Globus pallidus (tissue), 1 donor: Measurements from ENCODE around the gene FAM43A.

Experiments
- DNase-seq: peaks from one replicate; pipeline ENCODE4 v3.0.0-alpha.2; 2015; ENCODE audit warnings: low spot score

The FAM43A gene

GRCh38 chr3:194675680-194676079 is 10.0 kb upstream of the FAM43A start:
- no peak for DNase-seq

DNA sequence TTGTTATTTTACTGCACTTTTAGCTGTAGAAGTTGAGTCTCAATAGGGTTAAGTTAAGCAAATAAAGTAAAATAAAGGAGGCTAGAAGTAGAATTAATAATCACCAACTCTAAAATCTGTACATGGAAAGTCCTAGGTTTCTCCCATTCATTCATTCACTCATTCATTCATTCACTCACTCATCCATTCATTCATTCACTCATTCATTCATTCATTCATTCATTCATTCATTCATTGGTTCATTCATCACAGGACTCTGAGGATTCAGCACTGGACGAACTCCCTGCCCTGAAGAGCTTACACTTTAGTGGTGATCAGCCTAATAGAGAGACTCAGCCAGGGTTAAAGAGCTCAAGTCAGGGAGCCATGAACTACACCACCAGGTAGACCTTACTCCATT is 9.2 kb upstream of the FAM43A start:
- no peak for DNase-seq

DNA sequence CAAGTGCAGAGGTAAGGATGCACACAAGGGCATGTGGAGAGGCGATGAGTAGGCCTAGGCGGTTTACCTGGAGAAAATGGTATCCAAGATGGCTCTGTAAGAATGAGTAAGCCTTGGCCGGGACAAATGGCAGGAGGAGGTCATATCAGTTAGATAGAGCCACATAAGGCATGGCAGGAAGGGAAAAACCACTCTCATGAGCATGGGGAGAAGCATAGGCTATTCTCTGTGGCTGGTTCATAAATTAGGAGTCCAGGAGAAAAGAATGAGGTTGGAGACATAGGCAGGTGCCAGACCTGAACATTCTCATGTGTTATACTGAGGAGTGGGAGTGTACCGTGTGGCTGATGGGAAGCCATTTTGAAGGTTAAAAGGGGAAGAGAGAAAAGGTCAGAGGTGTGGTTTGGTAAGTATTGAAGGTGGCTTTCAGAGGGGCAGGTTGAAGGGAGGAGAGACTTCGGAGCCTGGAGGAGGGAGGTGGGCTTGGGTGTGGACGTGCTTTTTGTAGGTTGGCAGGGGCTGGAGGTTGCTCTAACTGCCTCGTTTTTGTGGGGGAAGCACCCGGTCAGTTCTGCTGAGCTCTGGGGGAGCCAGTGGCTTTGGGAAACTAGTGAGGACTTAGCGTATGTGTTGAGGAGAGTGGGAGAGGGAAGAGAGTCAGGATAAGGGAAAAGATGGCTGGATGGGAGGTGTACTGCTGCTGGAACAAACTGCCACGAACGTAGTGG is 4.6 kb upstream of the FAM43A start:
- DNase-seq = no peak

GRCh38 chr3:194682189-194682693 is 3.4 kb upstream of the FAM43A start:
- no peak for DNase-seq

DNA sequence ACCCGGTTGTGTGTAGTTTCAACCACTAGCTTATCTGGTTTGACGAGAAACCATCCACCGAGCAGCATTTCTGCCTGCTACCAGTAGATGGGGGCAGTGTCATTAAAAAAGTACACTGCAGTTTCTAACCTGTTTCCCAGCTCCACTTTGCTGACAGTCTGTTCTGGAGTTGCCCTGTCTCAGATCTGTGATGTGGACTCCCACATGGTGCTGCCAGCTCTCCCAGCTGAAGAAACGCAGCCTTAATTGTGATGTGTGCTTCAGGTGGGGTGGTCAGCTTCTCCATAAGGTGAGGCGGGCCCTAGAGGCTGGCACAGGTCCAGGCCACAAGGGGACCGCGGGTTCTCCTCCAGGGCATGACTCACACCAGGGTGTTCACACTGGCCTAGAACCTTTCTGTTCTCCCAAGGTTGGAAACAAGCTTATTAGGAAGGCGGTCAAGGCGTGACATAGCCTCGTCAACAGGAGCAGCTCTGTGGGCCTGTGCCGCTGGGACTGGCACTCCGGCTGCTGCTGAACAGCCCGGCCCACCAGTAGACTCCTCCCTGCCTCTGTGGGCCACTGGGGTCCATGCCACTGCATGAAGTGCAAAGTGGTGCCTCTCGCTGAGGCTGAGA is 2.9 kb upstream of the FAM43A start:
- DNase-seq = peak; percentile 81

DNA sequence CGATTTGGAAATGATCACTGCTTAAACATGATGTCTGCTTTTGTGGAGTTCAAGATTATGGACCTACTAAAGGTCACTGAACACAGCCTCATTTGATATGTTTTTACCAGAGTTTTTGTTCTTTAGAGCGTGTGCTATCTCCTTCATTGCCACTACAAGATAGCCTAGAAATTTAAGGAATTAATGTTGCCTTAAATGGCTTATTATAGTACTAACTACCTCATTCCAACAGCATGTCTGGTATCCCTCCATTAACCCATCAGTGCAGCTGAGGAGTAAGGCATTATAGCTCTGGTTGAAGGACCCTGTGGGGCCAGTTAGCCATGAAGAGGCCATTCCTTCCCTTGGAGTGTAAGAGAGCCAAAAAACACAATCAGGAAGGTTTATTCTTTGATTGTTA is 2.3 kb upstream of the FAM43A start:
- no peak for DNase-seq

GRCh38 chr3:194685065-194685717 is 492 bp upstream of the FAM43A start:
- DNase-seq = no peak

DNA sequence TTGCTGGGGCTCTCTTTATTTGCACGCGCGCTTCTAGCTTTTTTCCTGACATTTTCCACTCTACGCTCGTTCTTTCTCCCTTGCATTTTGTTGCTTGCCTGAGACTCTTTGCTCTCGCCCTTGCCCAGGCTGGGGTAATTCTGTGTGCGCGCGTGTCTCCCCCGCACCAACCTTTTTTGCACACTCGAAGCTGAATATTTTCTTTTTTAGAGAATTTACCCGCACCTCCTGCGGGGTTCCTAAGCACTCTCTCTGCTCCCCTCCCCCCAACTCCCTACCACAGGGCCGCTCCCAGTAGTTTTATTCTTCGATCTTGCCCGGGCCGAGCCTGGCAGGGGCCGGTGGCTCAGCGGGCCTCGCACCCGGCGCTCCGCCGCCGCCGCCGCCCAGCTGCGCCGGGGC is 732 bp downstream of the FAM43A start:
- no peak for DNase-seq

- peak; percentile 33 for DNase-seq
These were observed 1.3 kb downstream of the FAM43A start for GRCh38 chr3:194686816-194687637.

DNA sequence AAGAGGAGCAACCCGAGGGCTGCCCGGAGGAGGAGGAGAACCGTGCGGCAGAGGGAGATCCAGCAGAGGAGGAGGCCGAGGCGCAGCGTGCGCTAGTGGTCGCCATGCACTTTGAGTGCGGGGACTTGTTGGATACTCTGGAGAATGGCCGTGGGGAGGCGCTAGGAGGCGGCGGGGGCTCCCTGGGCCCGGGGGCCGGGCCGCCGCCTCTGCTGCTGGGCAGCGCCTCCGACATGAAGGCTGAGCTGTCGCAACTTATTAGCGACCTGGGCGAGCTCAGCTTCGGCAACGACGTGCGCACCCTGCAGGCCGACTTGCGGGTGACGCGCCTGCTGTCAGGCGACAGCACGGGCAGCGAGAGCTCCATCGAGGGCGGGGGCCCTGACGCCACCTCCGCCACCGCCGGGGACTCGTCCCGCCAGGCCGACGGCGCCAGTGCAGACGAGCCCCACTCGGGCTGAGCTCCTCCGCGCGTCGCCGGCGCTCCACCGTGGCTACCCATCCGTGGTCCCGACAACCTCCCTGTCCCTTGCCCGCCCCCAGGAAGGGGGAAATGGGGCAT is 2.0 kb downstream of the FAM43A start:
- peak; percentile 19 for DNase-seq

DNA sequence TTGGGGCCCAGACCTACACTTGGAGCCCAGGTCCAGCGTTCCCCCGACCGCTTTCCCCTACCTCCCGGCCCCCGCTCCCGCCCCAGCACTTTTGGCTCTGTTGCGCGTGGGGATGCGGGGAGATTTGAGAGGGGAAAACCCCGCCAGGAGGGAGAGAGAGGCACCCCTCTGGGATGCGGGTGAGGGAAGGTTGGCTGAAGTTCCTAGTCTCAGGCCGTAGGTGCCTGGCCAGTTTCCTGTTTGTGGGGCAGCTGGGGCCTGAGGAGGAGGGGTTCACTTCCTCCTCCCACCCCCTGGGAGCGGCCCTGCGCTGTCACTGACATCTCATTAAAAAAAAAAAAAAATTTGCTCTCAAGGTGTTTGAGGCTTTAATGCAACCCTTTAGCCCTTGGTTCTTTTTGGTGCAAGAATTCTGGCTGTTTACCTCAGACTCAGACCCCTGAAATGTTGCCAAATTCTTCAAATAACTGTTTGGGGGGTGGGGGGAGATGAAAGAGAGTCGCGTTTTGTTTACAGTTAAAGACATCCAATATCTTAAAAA is 2.6 kb downstream of the FAM43A start:
- no peak for DNase-seq

- no peak for DNase-seq
These were observed 3.3 kb downstream of the FAM43A start for GRCh38 chr3:194688946-194689345.

DNA sequence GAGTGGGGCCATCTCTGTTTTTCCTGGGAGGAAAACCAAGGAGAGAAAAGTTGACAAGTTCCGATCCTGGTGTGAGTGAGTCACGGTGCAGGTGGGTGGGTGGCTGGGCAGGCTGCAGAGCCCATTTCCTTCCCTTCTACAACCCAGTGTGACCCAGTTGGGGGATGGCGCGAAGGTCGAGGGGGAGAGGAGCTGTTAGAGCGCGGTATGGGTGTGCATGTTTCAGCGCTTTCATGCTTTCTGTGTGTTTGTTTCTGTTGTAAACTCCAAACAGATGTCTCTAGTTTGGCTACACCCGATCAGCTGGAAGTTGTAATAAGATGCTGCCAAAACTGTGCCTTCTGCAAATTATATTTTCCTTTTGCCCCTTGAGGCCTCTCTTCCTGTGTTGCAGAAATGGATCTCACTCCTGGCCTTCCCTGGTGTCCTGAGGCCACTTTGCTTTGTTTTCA is 3.8 kb downstream of the FAM43A start:
- no peak for DNase-seq

DNA sequence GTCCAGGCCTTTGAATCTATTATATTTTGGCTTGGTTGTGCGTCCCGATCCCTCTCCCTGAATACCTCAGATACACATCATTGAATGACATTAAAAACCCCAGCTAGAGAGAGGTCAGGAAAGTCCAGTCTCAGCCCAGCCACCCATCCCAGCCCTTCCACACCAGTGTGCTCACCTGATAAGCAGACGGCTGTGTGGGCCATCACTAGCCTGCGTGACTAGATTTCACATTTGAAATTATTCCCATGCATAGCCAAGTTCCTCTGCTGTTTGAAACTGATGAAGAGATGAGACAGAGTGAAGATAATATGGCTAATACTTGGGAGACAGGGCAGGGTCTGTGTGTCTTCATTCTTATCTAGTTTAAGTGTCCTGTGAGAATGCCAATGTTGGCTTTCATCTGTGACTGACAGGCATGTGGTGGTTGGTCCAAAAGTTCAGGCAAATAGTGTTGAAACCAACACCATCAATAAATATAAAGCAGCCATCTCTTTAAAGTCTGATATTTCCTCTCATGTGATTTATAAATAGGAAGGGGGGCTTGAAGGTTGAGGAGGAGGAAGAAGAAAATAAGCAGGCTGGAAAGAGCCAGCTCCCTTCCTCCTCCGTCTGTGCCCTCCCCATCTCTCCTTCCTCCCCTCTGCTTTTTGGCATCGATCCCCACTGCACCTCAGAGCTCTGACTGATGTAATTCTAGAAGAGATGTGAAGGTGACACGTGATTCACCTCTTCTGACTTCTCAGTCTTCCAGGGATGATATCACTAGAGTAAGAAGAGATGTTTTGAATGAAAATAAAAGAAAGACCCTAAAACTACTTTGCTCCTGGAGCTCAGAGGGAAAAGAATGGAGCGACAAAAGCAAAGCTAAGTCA is 5.1 kb downstream of the FAM43A start:
- no peak for DNase-seq

GRCh38 chr3:194691481-194692283 is 6.0 kb downstream of the FAM43A start:
- no peak for DNase-seq

GRCh38 chr3:194696702-194697101 is 11.0 kb downstream of the FAM43A start:
- no peak for DNase-seq

GRCh38 chr3:194702545-194702944 is 16.9 kb downstream of the FAM43A start:
- no peak for DNase-seq

GRCh38 chr3:194705227-194705626 is 19.5 kb downstream of the FAM43A start:
- no peak for DNase-seq

- no peak for DNase-seq
These were observed 20.1 kb downstream of the FAM43A start for GRCh38 chr3:194705761-194706160.

GRCh38 chr3:194707147-194707540 is 21.5 kb downstream of the FAM43A start:
- DNase-seq = no peak
